ENCODE measurements around the gene ZNF281.

- TF ChIP-seq CTCF (conservative IDR thresholded peaks at IDR 0.05) (no peak), EZH2 (IDR thresholded peaks at IDR 0.05; ENCODE audit: low read depth) (no peak)
These were observed 22.8 kb upstream of the ZNF281 start for GRCh38 chr1:200432586-200432985.

All from PC-9 (cell line).